GM12878 (cell line): Measurements from ENCODE around the gene DUOXA1. TPM values are rescaled to one million over a fixed set of nuclear protein-coding genes. Genes with fewer than 3 reads are reported as not detected.

ENCODE experiments used
- ATAC-seq: fragments of 200-7000 bp; cut with Tn5 transposase; 3 replicates; pipeline ENCODE4 v1.9.1; 2020; ENCODE audit warnings: mild to moderate bottlenecking, moderate library complexity
- BruUV-seq: library from RNA; stranded (reverse); fragments of 400-500 nt; replicated peaks from 2 replicates; lab custom pipeline; 2021; lab: Mats Ljungman, UMichigan
- CTCF ChIA-PET: fragments of 300-600 bp; sonication (Branson Sonifier 250); formaldehyde crosslinking; extraction: SDS; loops from one replicate; lab custom pipeline; 2021; ENCODE audit warnings: inconsistent platforms; lab: Yijun Ruan, JAX
- POLR2A ChIA-PET: fragments of 350-600 bp; formaldehyde crosslinking; extraction: SDS; loops from one replicate; lab custom pipeline; 2021; ENCODE audit warnings: inconsistent platforms; lab: Charles Lee
- RAD21 ChIA-PET: fragments of 300-600 bp; sonication (Branson Sonifier 250); formaldehyde crosslinking; loops from one replicate; lab custom pipeline; 2023; ENCODE audit warnings: antibody characterized with exemption; ENCODE audit not compliant: unreplicated experiment; lab: Charles Lee
- SMC1A ChIA-PET: fragments of 300-600 bp; sonication (Branson Sonifier 250); formaldehyde crosslinking; loops from one replicate; lab custom pipeline; 2023; ENCODE audit not compliant: unreplicated experiment, uncharacterized antibody; lab: Charles Lee
- DNase-seq: peaks from one replicate; pipeline ENCODE4 v3.0.0-alpha.2; 2011; ENCODE audit warnings: low read depth, low spot score
- FAIRE-seq: peaks from 3 replicates; lab custom pipeline; 2011; peaks lifted over from hg19 to GRCh38; lab: Jason Lieb, UNC
- H2AFZ ChIP-seq: 2 replicates; pipeline ENCODE4 v1.6.0; 2011; ENCODE audit warnings: low read depth, low read length, control low read depth; ENCODE audit not compliant: control insufficient read depth
- H3K27ac ChIP-seq: 2 replicates; pipeline ENCODE4 v1.5.1; 2011; ENCODE audit warnings: control low read depth; ENCODE audit not compliant: control insufficient read depth, insufficient read depth
- H3K27me3 ChIP-seq, 2 experiments: replicated peaks in 1 of 2; 2 replicates each; pipeline versions ENCODE4 v1.6.0 to v1.6.1; 2011; ENCODE audit warnings: low read length in 1 of 2; ENCODE audit not compliant: control insufficient read depth in 2 of 2, insufficient read depth in 2 of 2
- H3K36me3 ChIP-seq, 2 experiments: 2 replicates each; pipeline ENCODE4 v1.5.1; 2011; ENCODE audit warnings: low read length in 1 of 2; ENCODE audit not compliant: control insufficient read depth in 2 of 2, insufficient read depth in 2 of 2
- H3K4me1 ChIP-seq: 2 replicates; pipeline ENCODE4 v1.6.1; 2011; ENCODE audit warnings: mild to moderate bottlenecking, low read length, moderate library complexity, mixed read lengths; ENCODE audit not compliant: control insufficient read depth, insufficient read depth
- H3K4me2 ChIP-seq: 2 replicates; pipeline ENCODE4 v1.6.0; 2011; ENCODE audit warnings: control low read depth; ENCODE audit not compliant: control insufficient read depth, insufficient read depth
- H3K4me3 ChIP-seq: fragments of 200-600 bp; sonication (generic); 2 replicates; pipeline ENCODE4 v1.5.1; 2016
- H3K79me2 ChIP-seq: 2 replicates; pipeline ENCODE4 v1.6.0; 2011; ENCODE audit warnings: low read length; ENCODE audit not compliant: control insufficient read depth, insufficient read depth
- H3K9ac ChIP-seq: 2 replicates; pipeline ENCODE4 v1.8.0; 2011; ENCODE audit warnings: low read length, control low read depth, mixed read lengths; ENCODE audit not compliant: control insufficient read depth, insufficient read depth
- H3K9me3 ChIP-seq: replicated peaks from 3 replicates; pipeline ENCODE4 v1.5.1; 2011; ENCODE audit warnings: mild to moderate bottlenecking, low read length; ENCODE audit not compliant: control insufficient read depth, insufficient read depth
- H4K20me1 ChIP-seq: 2 replicates; pipeline ENCODE4 v1.6.0; 2011; ENCODE audit not compliant: control insufficient read depth, insufficient read depth
- BCL11A ChIP-seq: IDR thresholded peaks from 2 replicates; pipeline ENCODE4 v1.6.1; 2011; ENCODE audit warnings: low read depth, low read length
- CBX3 ChIP-seq: fragments of 200-600 bp; sonication (generic); IDR thresholded peaks from 2 replicates; pipeline ENCODE4 v1.6.1; 2016; ENCODE audit warnings: low read depth, borderline replicate concordance
- CEBPB ChIP-seq, 2 experiments: fragments of 150-350 bp in 1 of 2; IDR thresholded peaks; 2 replicates each; pipeline ENCODE4 v1.6.1; 2012 to 2014; ENCODE audit warnings: low read depth in 2 of 2, low read length in 2 of 2, borderline replicate concordance in 1 of 2, inconsistent platforms in 1 of 2
- E4F1 ChIP-seq: fragments of 450-650 bp; IDR thresholded peaks from 2 replicates; pipeline ENCODE4 v1.6.1; 2018; ENCODE audit warnings: borderline replicate concordance, mild to moderate bottlenecking; ENCODE audit not compliant: partially characterized antibody
- IKZF2 ChIP-seq, 2 experiments: fragments of 450-650 bp; IDR thresholded peaks; 2 replicates each; pipeline ENCODE4 v1.6.1; 2017; ENCODE audit warnings: mild to moderate bottlenecking in 2 of 2, moderate library complexity in 2 of 2
- MTA2 ChIP-seq: fragments of 450-650 bp; IDR thresholded peaks from 2 replicates; pipeline ENCODE4 v1.6.1; 2016; ENCODE audit warnings: low read depth, mild to moderate bottlenecking, moderate library complexity
- POLR2AphosphoS5 ChIP-seq: IDR thresholded peaks from 2 replicates; pipeline ENCODE4 v1.6.1; 2011; ENCODE audit warnings: mild to moderate bottlenecking, low read length, inconsistent platforms
- SUZ12 ChIP-seq: fragments of 200-600 bp; sonication (generic); IDR thresholded peaks from one replicate; pipeline ENCODE4 v1.6.1; 2018; ENCODE audit warnings: antibody characterized with exemption, mild to moderate bottlenecking; ENCODE audit not compliant: unreplicated experiment
- ZNF384 ChIP-seq: IDR thresholded peaks from 2 replicates; pipeline ENCODE4 v1.6.1; 2012; ENCODE audit warnings: low read depth, mild to moderate bottlenecking, low read length, improper control_type of control experiment, borderline replicate concordance
- WGBS: methylation state at CpG from one replicate; pipeline ENCODE4 v1.1.6; 2016; ENCODE audit warnings: low lambda C conversion rate; ENCODE audit not compliant: insufficient replicate concordance, insufficient coverage; ENCODE audit errors: missing lambda C conversion rate; 5-methylcytosine and 5-hydroxymethylcytosine counted together
- in situ Hi-C: fragments of 300-500 bp; cut with MboI; formaldehyde crosslinking; loops from 9 replicates; pipeline ENCODE4 v1.14.3; 2018; ENCODE audit warnings: mixed read lengths
- intact Hi-C: fragments of 100-400 bp; cut with micrococcal nuclease; formaldehyde crosslinking; loops from one replicate; pipeline ENCODE4 v1.14.2; 2022; ENCODE audit not compliant: unreplicated experiment
- polyA plus RNA-seq, 11 experiments: library from polyadenylated mRNA; depleted of rRNA in 4 of 11; unstranded in 6 of 11; stranded (reverse) in 5 of 11; fragments of >200 nt; fragmentation: Nextera tagmentation in 4 of 11; fragmentation: Illumina TruSeq in 1 of 11; extraction: Ambion mirVana in 4 of 11; extraction: Trizol in 1 of 11; gene quantifications; 1 replicate in 1 of 11; 2 replicates in 10 of 11; pipeline versions ENCODE4 v1.2.1 to v1.2.3, GENCODE V29; 2011 to 2016; ENCODE audit warnings: inconsistent platforms in 2 of 11, missing spikeins in 2 of 11, low read depth in 1 of 11
- total RNA-seq, 4 experiments: library from RNA; depleted of rRNA in 3 of 4; stranded (reverse); fragments of >200 nt in 3 of 4; fragmentation: Illumina TruSeq in 1 of 4; extraction: Trizol in 1 of 4; gene quantifications; 2 replicates each; pipeline versions ENCODE4 v1.2.1 to v1.2.3, GENCODE V29; 2013 to 2021

Gene DUOXA1
- total and polyA plus RNA-seq, 10 of the 15 experiments (the other 5 are each of a cell fraction or from before 2014, with no cell fraction given) = 0.08 TPM; not detected in 9

GRCh38 chr15:45115312-45115820 lies 14.3 kb downstream of the DUOXA1 start:
- RAD21 ChIA-PET = no interaction called here
- Histone ChIP-seq H3K4me2 (no peak overlapping the region), H3K4me1 (no peaks in the 10 kb centered on the region; the same call in 1 of the 2 replicates), H3K9ac (no peak overlapping the region), H3K79me2 (no peaks in the 10 kb centered on the region), H2AFZ (no peak overlapping the region), H3K27ac (no peak overlapping the region), H4K20me1 (no peaks in the 10 kb centered on the region), H3K27me3 (peaks cover 24 to 39% of the 10 kb centered on the region in 2 experiments), H3K4me3 (no peak overlapping the region), H3K9me3 (no peaks in the 10 kb centered on the region), H3K36me3 (no peaks in the 10 kb centered on the region)
- CTCF ChIA-PET = interaction anchor here (1.3 kb wide), 1 partner anchor 11 kb away, joined by 5 read pairs; no protein-coding TSS in a partner anchor
- POLR2A ChIA-PET = no interaction called here
- no peak for DNase-seq
- TF ChIP-seq ZNF384 (no peak), MTA2 (no peak), BCL11A (no peak), CBX3 (no peak), SUZ12 (no peak), CEBPB (IDR thresholded peaks at IDR 0.05; ENCODE audit: borderline replicate concordance in 1 of 2, low read depth in 2 of 2, low read length in 2 of 2) (no peak), E4F1 (no peak), IKZF2 (IDR thresholded peaks at IDR 0.05) (no peak), POLR2AphosphoS5 (no peak)
- SMC1A ChIA-PET = no interaction called here
- intact Hi-C loops = no loop called here
- BruUV-seq = no TSS peak
- ATAC-seq = no peak
- in situ Hi-C loops = loop anchor here (10.0 kb wide), 1 partner anchor 59 kb away; no protein-coding TSS in a partner anchor
- WGBS = 44% methylated on average over 6 of the region's 7 CpGs
- no peak for FAIRE-seq
